ENCODE measurements around the gene CUL9.
"Not testable (repeated sequence)": the region's sequence is repeated elsewhere in the genome, so short reads cannot be mapped to it uniquely, and the experiment has no call there.

The CUL9 gene

GRCh38 chr6:43181942-43182860 is at the start of gene CUL9:
Gene CUL9, plus strand, starts transcription at chr6:43182196. Its CDS starts 2,115 bp downstream, at chr6:43184311.
- peak; percentile 49 for DNase-seq (ENCODE audit: low spot score)

GRCh38 chr6:43138267-43138666 is 43.7 kb upstream of the CUL9 start:
- no peak for DNase-seq (ENCODE audit: low spot score)

GRCh38 chr6:43139973-43140372 is 42.0 kb upstream of the CUL9 start:
- DNase-seq (ENCODE audit: low spot score), result not testable (repeated sequence)

GRCh38 chr6:43141644-43142043 is 40.4 kb upstream of the CUL9 start:
- no peak for DNase-seq (ENCODE audit: low spot score)

GRCh38 chr6:43142101-43142500 is 39.9 kb upstream of the CUL9 start:
- no peak for DNase-seq (ENCODE audit: low spot score)

- DNase-seq (ENCODE audit: low spot score), result peak; percentile 65
Measured at GRCh38 chr6:43143235-43144128, 38.5 kb upstream of the CUL9 start.

GRCh38 chr6:43144879-43145278 is 37.1 kb upstream of the CUL9 start:
- DNase-seq (ENCODE audit: low spot score), result no peak

GRCh38 chr6:43146261-43146660 is 35.7 kb upstream of the CUL9 start:
- DNase-seq (ENCODE audit: low spot score), result no peak

GRCh38 chr6:43146709-43147688 is 35.0 kb upstream of the CUL9 start:
- DNase-seq (ENCODE audit: low spot score), result no peak

- no peak for DNase-seq (ENCODE audit: low spot score)
Measured at GRCh38 chr6:43147691-43148477, 34.1 kb upstream of the CUL9 start.

- DNase-seq (ENCODE audit: low spot score), result no peak
Measured at GRCh38 chr6:43149265-43149664, 32.7 kb upstream of the CUL9 start.

- no peak for DNase-seq (ENCODE audit: low spot score)
Measured at GRCh38 chr6:43150051-43150751, 31.8 kb upstream of the CUL9 start.

- no peak for DNase-seq (ENCODE audit: low spot score)
Measured at GRCh38 chr6:43159599-43159998, 22.4 kb upstream of the CUL9 start.

GRCh38 chr6:43163899-43164298 is 18.1 kb upstream of the CUL9 start:
- no peak for DNase-seq (ENCODE audit: low spot score)

GRCh38 chr6:43170417-43170930 is 11.5 kb upstream of the CUL9 start:
- no peak for DNase-seq (ENCODE audit: low spot score)

GRCh38 chr6:43170931-43171706 is 10.9 kb upstream of the CUL9 start, which contains the start of gene SRF:
Gene SRF, plus strand, starts transcription at chr6:43171269. Its CDS starts 388 bp downstream, at chr6:43171657.
- peak; percentile 99 for DNase-seq (ENCODE audit: low spot score)

GRCh38 chr6:43171707-43172103 is 10.3 kb upstream of the CUL9 start:
- no peak for DNase-seq (ENCODE audit: low spot score)

GRCh38 chr6:43172104-43173007 is 9.6 kb upstream of the CUL9 start:
- peak; percentile 37 for DNase-seq (ENCODE audit: low spot score)

All from hematopoietic multipotent progenitor cell treated with erythropoietin and hydrocortisone succinate and interleukin-3 and kit ligand, for 17 days (in vitro differentiated cells).